GM12878 (cell line): ENCODE data around the gene TXLNB. TPM values are rescaled to one million over a fixed set of nuclear protein-coding genes. Genes with fewer than 3 reads are reported as not detected.
A peak's percentile ranks its signal among the peaks of the same experiment; 100 is the strongest.
"Not testable (repeated sequence)": the region's sequence is repeated elsewhere in the genome, so short reads cannot be mapped to it uniquely, and the experiment has no call there.

Experiments
- ATAC-seq: fragments of 200-7000 bp; cut with Tn5 transposase; 3 replicates; pipeline ENCODE4 v1.9.1; 2020; ENCODE audit warnings: mild to moderate bottlenecking, moderate library complexity
- BruUV-seq: library from RNA; stranded (reverse); fragments of 400-500 nt; replicated peaks from 2 replicates; lab custom pipeline; 2021; lab: Mats Ljungman, UMichigan
- CTCF ChIA-PET: fragments of 300-600 bp; sonication (Branson Sonifier 250); formaldehyde crosslinking; extraction: SDS; loops from one replicate; lab custom pipeline; 2021; ENCODE audit warnings: inconsistent platforms; lab: Yijun Ruan, JAX
- POLR2A ChIA-PET: fragments of 350-600 bp; formaldehyde crosslinking; extraction: SDS; loops from one replicate; lab custom pipeline; 2021; ENCODE audit warnings: inconsistent platforms; lab: Charles Lee
- RAD21 ChIA-PET: fragments of 300-600 bp; sonication (Branson Sonifier 250); formaldehyde crosslinking; loops from one replicate; lab custom pipeline; 2023; ENCODE audit warnings: antibody characterized with exemption; ENCODE audit not compliant: unreplicated experiment; lab: Charles Lee
- SMC1A ChIA-PET: fragments of 300-600 bp; sonication (Branson Sonifier 250); formaldehyde crosslinking; loops from one replicate; lab custom pipeline; 2023; ENCODE audit not compliant: unreplicated experiment, uncharacterized antibody; lab: Charles Lee
- DNase-seq: peaks from one replicate; pipeline ENCODE4 v3.0.0-alpha.2; 2011; ENCODE audit warnings: low read depth, low spot score
- FAIRE-seq: peaks from 3 replicates; lab custom pipeline; 2011; peaks lifted over from hg19 to GRCh38; lab: Jason Lieb, UNC
- H2AFZ ChIP-seq: 2 replicates; pipeline ENCODE4 v1.6.0; 2011; ENCODE audit warnings: low read depth, low read length, control low read depth; ENCODE audit not compliant: control insufficient read depth
- H3K27ac ChIP-seq: 2 replicates; pipeline ENCODE4 v1.5.1; 2011; ENCODE audit warnings: control low read depth; ENCODE audit not compliant: control insufficient read depth, insufficient read depth
- H3K27me3 ChIP-seq, 2 experiments: replicated peaks in 1 of 2; 2 replicates each; pipeline versions ENCODE4 v1.6.0 to v1.6.1; 2011; ENCODE audit warnings: low read length in 1 of 2; ENCODE audit not compliant: control insufficient read depth in 2 of 2, insufficient read depth in 2 of 2
- H3K36me3 ChIP-seq, 2 experiments: 2 replicates each; pipeline ENCODE4 v1.5.1; 2011; ENCODE audit warnings: low read length in 1 of 2; ENCODE audit not compliant: control insufficient read depth in 2 of 2, insufficient read depth in 2 of 2
- H3K4me1 ChIP-seq: 2 replicates; pipeline ENCODE4 v1.6.1; 2011; ENCODE audit warnings: mild to moderate bottlenecking, low read length, moderate library complexity, mixed read lengths; ENCODE audit not compliant: control insufficient read depth, insufficient read depth
- H3K4me2 ChIP-seq: 2 replicates; pipeline ENCODE4 v1.6.0; 2011; ENCODE audit warnings: control low read depth; ENCODE audit not compliant: control insufficient read depth, insufficient read depth
- H3K4me3 ChIP-seq: fragments of 200-600 bp; sonication (generic); 2 replicates; pipeline ENCODE4 v1.5.1; 2016
- H3K79me2 ChIP-seq: 2 replicates; pipeline ENCODE4 v1.6.0; 2011; ENCODE audit warnings: low read length; ENCODE audit not compliant: control insufficient read depth, insufficient read depth
- H3K9ac ChIP-seq: 2 replicates; pipeline ENCODE4 v1.8.0; 2011; ENCODE audit warnings: low read length, control low read depth, mixed read lengths; ENCODE audit not compliant: control insufficient read depth, insufficient read depth
- H3K9me3 ChIP-seq: replicated peaks from 3 replicates; pipeline ENCODE4 v1.5.1; 2011; ENCODE audit warnings: mild to moderate bottlenecking, low read length; ENCODE audit not compliant: control insufficient read depth, insufficient read depth
- H4K20me1 ChIP-seq: 2 replicates; pipeline ENCODE4 v1.6.0; 2011; ENCODE audit not compliant: control insufficient read depth, insufficient read depth
- BCL3 ChIP-seq: IDR thresholded peaks from 2 replicates; pipeline ENCODE4 v1.6.1; 2011; ENCODE audit warnings: borderline replicate concordance, low read depth, mild to moderate bottlenecking, moderate library complexity, low read length; ENCODE audit not compliant: insufficient read depth, poor library complexity, severe bottlenecking
- CTCF ChIP-seq, 3 experiments: IDR thresholded peaks in 2 of 3; conservative IDR thresholded peaks in 1 of 3; 2 replicates each; pipeline ENCODE4 v1.5.1; 2011; ENCODE audit warnings: low read depth in 3 of 3, low read length in 3 of 3, mild to moderate bottlenecking in 3 of 3, control low read depth in 2 of 3, moderate library complexity in 2 of 3, inconsistent platforms in 1 of 3, mixed read lengths in 1 of 3; ENCODE audit not compliant: control insufficient read depth in 2 of 3, insufficient read depth in 1 of 3; ENCODE audit errors: extremely low read depth in 1 of 3
- JUND ChIP-seq: IDR thresholded peaks from 2 replicates; pipeline ENCODE4 v1.6.1; 2012; ENCODE audit warnings: low read depth, mild to moderate bottlenecking, low read length, improper control_type of control experiment, moderate library complexity
- PAX5 ChIP-seq: IDR thresholded peaks from 2 replicates; pipeline ENCODE4 v1.6.1; 2011; ENCODE audit warnings: low read depth, low read length, borderline replicate concordance
- RAD21 ChIP-seq: IDR thresholded peaks from 2 replicates; pipeline ENCODE4 v1.6.1; 2011; ENCODE audit warnings: mild to moderate bottlenecking, low read depth, low read length, moderate library complexity; ENCODE audit not compliant: insufficient read depth
- SMC3 ChIP-seq: IDR thresholded peaks from 2 replicates; pipeline ENCODE4 v1.6.1; 2011; ENCODE audit warnings: low read length, improper control_type of control experiment, borderline replicate concordance
- TARDBP ChIP-seq: IDR thresholded peaks from 2 replicates; pipeline ENCODE4 v1.6.1; 2016; ENCODE audit warnings: borderline replicate concordance
- ZNF384 ChIP-seq: IDR thresholded peaks from 2 replicates; pipeline ENCODE4 v1.6.1; 2012; ENCODE audit warnings: low read depth, mild to moderate bottlenecking, low read length, improper control_type of control experiment, borderline replicate concordance
- WGBS: methylation state at CpG from one replicate; pipeline ENCODE4 v1.1.6; 2016; ENCODE audit warnings: low lambda C conversion rate; ENCODE audit not compliant: insufficient replicate concordance, insufficient coverage; ENCODE audit errors: missing lambda C conversion rate; 5-methylcytosine and 5-hydroxymethylcytosine counted together
- in situ Hi-C: fragments of 300-500 bp; cut with MboI; formaldehyde crosslinking; loops from 9 replicates; pipeline ENCODE4 v1.14.3; 2018; ENCODE audit warnings: mixed read lengths
- intact Hi-C: fragments of 100-400 bp; cut with micrococcal nuclease; formaldehyde crosslinking; loops from one replicate; pipeline ENCODE4 v1.14.2; 2022; ENCODE audit not compliant: unreplicated experiment
- polyA plus RNA-seq, 11 experiments: library from polyadenylated mRNA; depleted of rRNA in 4 of 11; unstranded in 6 of 11; stranded (reverse) in 5 of 11; fragments of >200 nt; fragmentation: Nextera tagmentation in 4 of 11; fragmentation: Illumina TruSeq in 1 of 11; extraction: Ambion mirVana in 4 of 11; extraction: Trizol in 1 of 11; gene quantifications; 1 replicate in 1 of 11; 2 replicates in 10 of 11; pipeline versions ENCODE4 v1.2.1 to v1.2.3, GENCODE V29; 2011 to 2016; ENCODE audit warnings: inconsistent platforms in 2 of 11, missing spikeins in 2 of 11, low read depth in 1 of 11
- total RNA-seq, 4 experiments: library from RNA; depleted of rRNA in 3 of 4; stranded (reverse); fragments of >200 nt in 3 of 4; fragmentation: Illumina TruSeq in 1 of 4; extraction: Trizol in 1 of 4; gene quantifications; 2 replicates each; pipeline versions ENCODE4 v1.2.1 to v1.2.3, GENCODE V29; 2013 to 2021
- TF ChIP-seq, protein P1 (sequence below): fragments of 150-350 bp; IDR thresholded peaks from 2 replicates; pipeline ENCODE4 v1.6.1; 2014; ENCODE audit warnings: mild to moderate bottlenecking, low read depth, low read length

Gene TXLNB
- total and polyA plus RNA-seq, 10 of the 15 experiments (the other 5 are each of a cell fraction or from before 2014, with no cell fraction given), result 0.07 to 1.3 (median 0.22) TPM; not detected in 1

GRCh38 chr6:139230391-139230840, 61.4 kb downstream of the TXLNB start:
- Histone ChIP-seq H3K9ac (no peak overlapping the region), H3K4me2 (no peak overlapping the region), H3K36me3 (no peaks in the 10 kb centered on the region), H3K27ac (no peak overlapping the region), H3K27me3 (no peaks in the 10 kb centered on the region), H3K79me2 (no peaks in the 10 kb centered on the region), H4K20me1 (no peaks in the 10 kb centered on the region), H2AFZ (no peak overlapping the region), H3K4me1 (no peaks in the 10 kb centered on the region), H3K4me3 (no peak overlapping the region), H3K9me3 (no peaks in the 10 kb centered on the region; the same call in 1 of the 3 replicates)
- DNase-seq (no peak), ATAC-seq (0 out of 3 replicates have a peak, but pooled peaks have one; percentile 18), FAIRE-seq (no peak)
- POLR2A ChIA-PET, result interaction anchor here (0.6 kb wide), 1 partner anchor 1115 kb away, joined by 4 read pairs; no protein-coding TSS in a partner anchor
- CTCF ChIA-PET, result interaction anchor here (0.6 to 3.1 kb wide), 15 partner anchors 11 to 721 kb away, joined by 3 to 41 read pairs (median 4); no protein-coding TSS in a partner anchor
- RAD21 ChIA-PET, result interaction anchor here (1.0 to 1.8 kb wide), 10 partner anchors 8 to 414 kb away, joined by 3 to 49 read pairs (median 6); no protein-coding TSS in a partner anchor
- peak; percentile 50; the same call in 1 of the 2 replicates for TF ChIP-seq SMC3
- TF ChIP-seq CTCF (IDR thresholded peaks at IDR 0.05 in 2 of 3, conservative IDR thresholded peaks at IDR 0.05 in 1 of 3; ENCODE audit: control insufficient read depth in 2 of 3, extremely low read depth in 1 of 3, insufficient read depth in 1 of 3, low read depth in 3 of 3, low read length in 3 of 3), result peak in 2 of 3 experiments; percentile 17 to 43; a peak in 3 of 6 replicates
- no peak for TF ChIP-seq TARDBP
- TF ChIP-seq ZNF384, result no peak
- TF ChIP-seq RAD21, result peak; percentile 63
- no peak for TF ChIP-seq JUND
- no peak for TF ChIP-seq BCL3
- no peak for TF ChIP-seq PAX5
- TF ChIP-seq, protein P1, sequence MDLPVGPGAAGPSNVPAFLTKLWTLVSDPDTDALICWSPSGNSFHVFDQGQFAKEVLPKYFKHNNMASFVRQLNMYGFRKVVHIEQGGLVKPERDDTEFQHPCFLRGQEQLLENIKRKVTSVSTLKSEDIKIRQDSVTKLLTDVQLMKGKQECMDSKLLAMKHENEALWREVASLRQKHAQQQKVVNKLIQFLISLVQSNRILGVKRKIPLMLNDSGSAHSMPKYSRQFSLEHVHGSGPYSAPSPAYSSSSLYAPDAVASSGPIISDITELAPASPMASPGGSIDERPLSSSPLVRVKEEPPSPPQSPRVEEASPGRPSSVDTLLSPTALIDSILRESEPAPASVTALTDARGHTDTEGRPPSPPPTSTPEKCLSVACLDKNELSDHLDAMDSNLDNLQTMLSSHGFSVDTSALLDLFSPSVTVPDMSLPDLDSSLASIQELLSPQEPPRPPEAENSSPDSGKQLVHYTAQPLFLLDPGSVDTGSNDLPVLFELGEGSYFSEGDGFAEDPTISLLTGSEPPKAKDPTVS, result no peak
- no TSS peak for BruUV-seq
- SMC1A ChIA-PET, result interaction anchor here (0.7 to 4.3 kb wide), 15 partner anchors 9 to 415 kb away, joined by 3 to 35 read pairs (median 5); partner anchors contain the start of gene TXLNB
- intact Hi-C loops, result no loop called here
- in situ Hi-C loops, result no loop called here
- 61% methylated on average over 3 of the region's 3 CpGs for WGBS

GRCh38 chr6:139228387-139228786, 63.4 kb downstream of the TXLNB start:
- DNase-seq, H3K9me3 ChIP-seq, ATAC-seq, intact Hi-C loops, H3K4me3 ChIP-seq, FAIRE-seq, H3K27ac ChIP-seq, H3K79me2 ChIP-seq, H2AFZ ChIP-seq, H3K4me2 ChIP-seq, H4K20me1 ChIP-seq, H3K4me1 ChIP-seq, BruUV-seq, H3K27me3 ChIP-seq, H3K9ac ChIP-seq, H3K36me3 ChIP-seq: not testable (repeated sequence)
- SMC1A ChIA-PET, result interaction anchor here (0.6 to 4.3 kb wide), 4 partner anchors 9 to 213 kb away, joined by 3 to 35 read pairs (median 4); no protein-coding TSS in a partner anchor
- RAD21 ChIA-PET, result interaction anchor here (0.7 kb wide), 1 partner anchor 146 kb away, joined by 3 read pairs; the partner anchor contains the start of gene CITED2
- WGBS, result 90% methylated on average over 3 of the region's 3 CpGs
- in situ Hi-C loops, result loop anchor here (5.0 kb wide), 1 partner anchor 139 kb away; no protein-coding TSS in a partner anchor
- POLR2A ChIA-PET, result interaction anchor here (0.7 kb wide), 1 partner anchor 55 kb away, joined by 8 read pairs; no protein-coding TSS in a partner anchor
- CTCF ChIA-PET, result interaction anchor here (0.6 to 3.1 kb wide), 2 partner anchors 9 to 38 kb away, joined by 3 to 41 read pairs; no protein-coding TSS in a partner anchor
